HL-60 (cell line): ENCODE data around the gene PRDM16.

Source experiments
- DNase-seq, 2 experiments: peaks; one replicate each; pipeline ENCODE4 v3.0.0-alpha.2; 2010 to 2020; ENCODE audit warnings: low read depth in 1 of 2, low spot score in 1 of 2
- H3K27ac ChIP-seq: fragments of 250-450 bp; sonication (Bioruptor Pico); replicated peaks from 2 replicates; pipeline ENCODE4 v1.5.1; 2020; ENCODE audit warnings: mild to moderate bottlenecking, moderate library complexity
- H3K27me3 ChIP-seq: fragments of 250-450 bp; sonication (Bioruptor Pico); 2 replicates; pipeline ENCODE4 v1.5.1; 2021; ENCODE audit warnings: mild to moderate bottlenecking, moderate library complexity; ENCODE audit not compliant: insufficient read depth, poor library complexity, severe bottlenecking
- H3K4me3 ChIP-seq: replicated peaks from 2 replicates; pipeline ENCODE4 v1.5.1; 2011; ENCODE audit warnings: mild to moderate bottlenecking, control low read depth, low read length; ENCODE audit not compliant: insufficient read depth
- GABPA ChIP-seq: IDR thresholded peaks from 2 replicates; pipeline ENCODE4 v1.6.1; 2012; ENCODE audit warnings: low read depth
- POLR2AphosphoS5 ChIP-seq: IDR thresholded peaks from 2 replicates; pipeline ENCODE4 v1.6.1; 2012; ENCODE audit warnings: low read depth
- SPI1 ChIP-seq: IDR thresholded peaks from 2 replicates; pipeline ENCODE4 v1.6.1; 2012; ENCODE audit warnings: low read depth, mild to moderate bottlenecking, borderline replicate concordance
- TF ChIP-seq, protein P1 (sequence below): IDR thresholded peaks from 2 replicates; pipeline ENCODE4 v1.6.1; 2012; ENCODE audit warnings: low read depth; ENCODE audit not compliant: insufficient replicate concordance
- TF ChIP-seq, protein P2 (sequence below): IDR thresholded peaks from one replicate; pipeline ENCODE4 v1.5.1; 2011; ENCODE audit warnings: low read length, control low read depth, inconsistent platforms; ENCODE audit not compliant: insufficient read depth

PRDM16 gene

DNA sequence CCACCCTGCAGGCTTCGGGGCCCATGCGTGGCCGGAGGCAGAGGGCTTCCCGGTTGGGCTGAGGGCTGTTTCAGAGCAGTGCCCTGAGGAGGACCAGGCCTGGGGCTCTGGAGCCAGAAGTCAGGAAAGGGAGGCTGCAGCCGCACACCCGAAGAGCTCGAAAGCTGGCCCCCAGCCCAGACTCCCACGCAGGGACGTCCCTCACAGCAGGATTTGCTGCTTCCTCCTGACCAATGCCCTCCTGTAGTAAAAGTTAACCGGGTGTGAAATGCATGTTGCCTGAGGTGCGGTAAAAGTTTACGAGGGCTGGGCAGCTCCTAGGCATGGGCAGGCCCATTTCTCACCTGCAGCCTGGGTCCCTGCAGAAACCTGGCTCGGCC, 283.9 kb downstream of the PRDM16 start:
- TF ChIP-seq, protein P1, sequence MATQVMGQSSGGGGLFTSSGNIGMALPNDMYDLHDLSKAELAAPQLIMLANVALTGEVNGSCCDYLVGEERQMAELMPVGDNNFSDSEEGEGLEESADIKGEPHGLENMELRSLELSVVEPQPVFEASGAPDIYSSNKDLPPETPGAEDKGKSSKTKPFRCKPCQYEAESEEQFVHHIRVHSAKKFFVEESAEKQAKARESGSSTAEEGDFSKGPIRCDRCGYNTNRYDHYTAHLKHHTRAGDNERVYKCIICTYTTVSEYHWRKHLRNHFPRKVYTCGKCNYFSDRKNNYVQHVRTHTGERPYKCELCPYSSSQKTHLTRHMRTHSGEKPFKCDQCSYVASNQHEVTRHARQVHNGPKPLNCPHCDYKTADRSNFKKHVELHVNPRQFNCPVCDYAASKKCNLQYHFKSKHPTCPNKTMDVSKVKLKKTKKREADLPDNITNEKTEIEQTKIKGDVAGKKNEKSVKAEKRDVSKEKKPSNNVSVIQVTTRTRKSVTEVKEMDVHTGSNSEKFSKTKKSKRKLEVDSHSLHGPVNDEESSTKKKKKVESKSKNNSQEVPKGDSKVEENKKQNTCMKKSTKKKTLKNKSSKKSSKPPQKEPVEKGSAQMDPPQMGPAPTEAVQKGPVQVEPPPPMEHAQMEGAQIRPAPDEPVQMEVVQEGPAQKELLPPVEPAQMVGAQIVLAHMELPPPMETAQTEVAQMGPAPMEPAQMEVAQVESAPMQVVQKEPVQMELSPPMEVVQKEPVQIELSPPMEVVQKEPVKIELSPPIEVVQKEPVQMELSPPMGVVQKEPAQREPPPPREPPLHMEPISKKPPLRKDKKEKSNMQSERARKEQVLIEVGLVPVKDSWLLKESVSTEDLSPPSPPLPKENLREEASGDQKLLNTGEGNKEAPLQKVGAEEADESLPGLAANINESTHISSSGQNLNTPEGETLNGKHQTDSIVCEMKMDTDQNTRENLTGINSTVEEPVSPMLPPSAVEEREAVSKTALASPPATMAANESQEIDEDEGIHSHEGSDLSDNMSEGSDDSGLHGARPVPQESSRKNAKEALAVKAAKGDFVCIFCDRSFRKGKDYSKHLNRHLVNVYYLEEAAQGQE, result no peak
- TF ChIP-seq SPI1 (no peak), POLR2AphosphoS5 (no peak), GABPA (no peak)
- TF ChIP-seq, protein P2, sequence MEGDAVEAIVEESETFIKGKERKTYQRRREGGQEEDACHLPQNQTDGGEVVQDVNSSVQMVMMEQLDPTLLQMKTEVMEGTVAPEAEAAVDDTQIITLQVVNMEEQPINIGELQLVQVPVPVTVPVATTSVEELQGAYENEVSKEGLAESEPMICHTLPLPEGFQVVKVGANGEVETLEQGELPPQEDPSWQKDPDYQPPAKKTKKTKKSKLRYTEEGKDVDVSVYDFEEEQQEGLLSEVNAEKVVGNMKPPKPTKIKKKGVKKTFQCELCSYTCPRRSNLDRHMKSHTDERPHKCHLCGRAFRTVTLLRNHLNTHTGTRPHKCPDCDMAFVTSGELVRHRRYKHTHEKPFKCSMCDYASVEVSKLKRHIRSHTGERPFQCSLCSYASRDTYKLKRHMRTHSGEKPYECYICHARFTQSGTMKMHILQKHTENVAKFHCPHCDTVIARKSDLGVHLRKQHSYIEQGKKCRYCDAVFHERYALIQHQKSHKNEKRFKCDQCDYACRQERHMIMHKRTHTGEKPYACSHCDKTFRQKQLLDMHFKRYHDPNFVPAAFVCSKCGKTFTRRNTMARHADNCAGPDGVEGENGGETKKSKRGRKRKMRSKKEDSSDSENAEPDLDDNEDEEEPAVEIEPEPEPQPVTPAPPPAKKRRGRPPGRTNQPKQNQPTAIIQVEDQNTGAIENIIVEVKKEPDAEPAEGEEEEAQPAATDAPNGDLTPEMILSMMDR, result no peak
- Histone ChIP-seq H3K27ac (no peak overlapping the region), H3K27me3 (no peaks in the 10 kb centered on the region), H3K4me3 (no peak overlapping the region)
- no peak for DNase-seq

DNA sequence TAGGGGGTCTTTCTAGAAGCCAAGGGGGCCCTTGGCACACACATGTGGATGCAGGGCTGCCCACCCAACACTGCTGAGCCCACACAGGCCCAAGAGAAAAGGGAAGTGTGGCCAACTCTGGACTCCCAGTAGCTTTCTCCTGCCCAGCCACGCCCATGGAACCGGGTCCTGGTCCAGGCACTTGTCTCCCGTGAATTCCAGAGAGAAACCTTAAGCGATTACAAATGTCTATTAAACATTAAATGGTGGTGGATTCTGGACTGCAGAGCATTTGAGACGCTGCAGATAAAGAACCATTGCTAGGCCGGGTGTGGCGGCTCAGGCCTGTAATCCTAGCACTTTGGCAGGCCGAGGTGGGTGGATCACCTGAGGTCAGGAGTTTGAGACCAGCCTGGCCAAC, 284.9 kb downstream of the PRDM16 start:
- H3K4me3 ChIP-seq, result no peak overlapping the region
- no peak for DNase-seq
- no peaks in the 10 kb centered on the region for H3K27me3 ChIP-seq
- TF ChIP-seq GABPA (no peak), POLR2AphosphoS5 (no peak), SPI1 (no peak)
- TF ChIP-seq, protein P1, result no peak
- TF ChIP-seq, protein P2, result no peak
- H3K27ac ChIP-seq, result no peak overlapping the region

DNA sequence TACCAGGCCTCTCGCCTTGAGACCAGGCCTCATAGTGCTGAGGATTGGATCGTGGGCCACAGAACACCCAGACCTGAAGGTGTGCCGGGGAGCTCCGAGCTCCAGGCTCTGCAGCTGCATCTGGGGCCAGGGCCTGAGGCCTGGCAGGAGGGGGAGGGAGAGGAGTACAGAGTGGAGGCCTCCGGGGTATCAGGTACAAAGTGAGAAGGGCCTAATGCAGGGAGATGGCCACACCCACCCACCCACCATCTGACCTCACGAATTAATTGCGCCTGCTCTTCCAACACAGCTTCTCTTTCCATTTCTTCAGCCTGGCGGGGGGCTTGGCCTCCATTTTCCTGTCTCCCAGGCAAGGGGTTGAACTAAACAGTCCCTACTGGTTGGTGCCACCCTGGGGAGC, 286.1 kb downstream of the PRDM16 start:
- H3K4me3 ChIP-seq, result no peak overlapping the region
- no peak for DNase-seq
- no peak overlapping the region for H3K27ac ChIP-seq
- H3K27me3 ChIP-seq, result no peaks in the 10 kb centered on the region
- TF ChIP-seq, protein P2, result no peak
- TF ChIP-seq POLR2AphosphoS5 (no peak), GABPA (no peak)
- TF ChIP-seq, protein P1, result no peak
